MM.1S (cell line): Measurements from ENCODE around the gene CSTF3.

ENCODE experiments used
- DNase-seq: peaks from one replicate; pipeline ENCODE4 v3.0.0-alpha.2; 2015
- H2AFZ ChIP-seq: fragments of 300-600 bp; sonication (generic); 2 replicates; pipeline ENCODE4 v1.6.0; 2016; ENCODE audit warnings: antibody characterized with exemption, low read length
- H3F3A ChIP-seq: fragments of 300-600 bp; sonication (generic); 2 replicates; pipeline ENCODE4 v1.6.1; 2016; ENCODE audit warnings: mild to moderate bottlenecking, antibody characterized with exemption, low read length, moderate library complexity, mixed read lengths; ENCODE audit not compliant: insufficient read depth
- H3K27ac ChIP-seq: fragments of 300-600 bp; sonication (generic); 2 replicates; pipeline ENCODE4 v1.5.1; 2016; ENCODE audit warnings: mild to moderate bottlenecking, low read length
- H3K27me3 ChIP-seq: fragments of 300-600 bp; sonication (generic); replicated peaks from 2 replicates; pipeline ENCODE4 v1.6.0; 2016; ENCODE audit warnings: low read length; ENCODE audit not compliant: insufficient read depth
- H3K36me3 ChIP-seq: fragments of 300-600 bp; sonication (generic); replicated peaks from 2 replicates; pipeline ENCODE4 v1.6.1; 2016; ENCODE audit warnings: mild to moderate bottlenecking, low read length, mixed read lengths; ENCODE audit not compliant: insufficient read depth
- H3K4me1 ChIP-seq: fragments of 300-600 bp; sonication (generic); 2 replicates; pipeline ENCODE4 v1.6.1; 2016; ENCODE audit warnings: low read length, mixed read lengths
- H3K4me2 ChIP-seq: fragments of 300-600 bp; sonication (generic); 2 replicates; pipeline ENCODE4 v1.6.0; 2016; ENCODE audit warnings: low read depth, low read length
- H3K4me3 ChIP-seq: fragments of 300-600 bp; sonication (generic); 2 replicates; pipeline ENCODE4 v1.5.1; 2016; ENCODE audit warnings: low read length, mixed read lengths
- H3K79me2 ChIP-seq: fragments of 300-600 bp; sonication (generic); 2 replicates; pipeline ENCODE4 v1.6.1; 2016; ENCODE audit warnings: mixed run types, low read length, mixed read lengths
- H3K9ac ChIP-seq: fragments of 300-600 bp; sonication (generic); 2 replicates; pipeline ENCODE4 v1.6.1; 2016; ENCODE audit warnings: low read length, mixed read lengths
- H3K9me2 ChIP-seq: fragments of 300-600 bp; sonication (generic); replicated peaks from 2 replicates; pipeline ENCODE4 v1.6.1; 2016; ENCODE audit warnings: mild to moderate bottlenecking, low read length, mixed read lengths; ENCODE audit not compliant: insufficient read depth
- H3K9me3 ChIP-seq: fragments of 300-600 bp; sonication (generic); replicated peaks from 2 replicates; pipeline ENCODE4 v1.6.1; 2016; ENCODE audit warnings: mild to moderate bottlenecking, low read length, mixed read lengths; ENCODE audit not compliant: insufficient read depth
- H4K20me1 ChIP-seq: fragments of 300-600 bp; sonication (generic); 2 replicates; pipeline ENCODE4 v1.6.1; 2016; ENCODE audit warnings: mild to moderate bottlenecking, low read length, moderate library complexity, mixed read lengths; ENCODE audit not compliant: insufficient read depth
- EZH2 ChIP-seq: fragments of 300-600 bp; sonication (generic); optimal IDR thresholded peaks from 2 replicates; pipeline ENCODE3; 2017; ENCODE audit warnings: low read depth, mild to moderate bottlenecking, antibody characterized with exemption, low read length, mixed read lengths
- EZH2phosphoT487 ChIP-seq: fragments of 300-600 bp; sonication (generic); IDR thresholded peaks from 2 replicates; pipeline ENCODE4 v1.6.1; 2018; ENCODE audit warnings: antibody characterized with exemption, low read length
- TF ChIP-seq, protein P1 (sequence below): fragments of 300-600 bp; sonication (generic); IDR thresholded peaks from 2 replicates; pipeline ENCODE4 v1.5.1; 2016; ENCODE audit warnings: antibody characterized with exemption, low read length, mixed read lengths

CSTF3 gene

DNA sequence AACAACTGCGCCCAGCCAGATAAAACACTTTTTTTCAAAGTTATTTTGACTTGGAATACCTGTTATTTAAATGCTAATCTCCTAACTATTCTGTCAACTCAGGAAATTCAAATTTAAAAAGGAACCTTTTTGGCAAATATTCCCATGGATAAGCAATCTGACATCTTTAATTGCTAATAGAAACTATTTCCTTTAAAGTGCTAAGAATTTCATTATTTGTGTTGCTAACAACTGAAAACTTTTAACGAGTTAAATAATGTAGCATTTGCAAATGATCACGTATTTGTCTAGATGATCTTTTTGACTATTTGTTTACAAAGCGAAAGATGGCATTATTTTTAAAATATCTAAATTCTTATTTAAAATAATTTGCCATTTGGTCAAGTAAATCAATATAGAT, 28.8 kb downstream of the CSTF3 start:
- no peak overlapping the region for H3K9ac ChIP-seq
- no peaks in the 10 kb centered on the region for H3K79me2 ChIP-seq
- no peak overlapping the region for H2AFZ ChIP-seq
- no peaks in the 10 kb centered on the region for H3K4me1 ChIP-seq
- H3K4me3 ChIP-seq = no peak overlapping the region
- DNase-seq = no peak
- H3K27ac ChIP-seq = no peak overlapping the region
- H3F3A ChIP-seq = no peaks in the 10 kb centered on the region
- TF ChIP-seq, protein P1, sequence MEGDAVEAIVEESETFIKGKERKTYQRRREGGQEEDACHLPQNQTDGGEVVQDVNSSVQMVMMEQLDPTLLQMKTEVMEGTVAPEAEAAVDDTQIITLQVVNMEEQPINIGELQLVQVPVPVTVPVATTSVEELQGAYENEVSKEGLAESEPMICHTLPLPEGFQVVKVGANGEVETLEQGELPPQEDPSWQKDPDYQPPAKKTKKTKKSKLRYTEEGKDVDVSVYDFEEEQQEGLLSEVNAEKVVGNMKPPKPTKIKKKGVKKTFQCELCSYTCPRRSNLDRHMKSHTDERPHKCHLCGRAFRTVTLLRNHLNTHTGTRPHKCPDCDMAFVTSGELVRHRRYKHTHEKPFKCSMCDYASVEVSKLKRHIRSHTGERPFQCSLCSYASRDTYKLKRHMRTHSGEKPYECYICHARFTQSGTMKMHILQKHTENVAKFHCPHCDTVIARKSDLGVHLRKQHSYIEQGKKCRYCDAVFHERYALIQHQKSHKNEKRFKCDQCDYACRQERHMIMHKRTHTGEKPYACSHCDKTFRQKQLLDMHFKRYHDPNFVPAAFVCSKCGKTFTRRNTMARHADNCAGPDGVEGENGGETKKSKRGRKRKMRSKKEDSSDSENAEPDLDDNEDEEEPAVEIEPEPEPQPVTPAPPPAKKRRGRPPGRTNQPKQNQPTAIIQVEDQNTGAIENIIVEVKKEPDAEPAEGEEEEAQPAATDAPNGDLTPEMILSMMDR = no peak
- TF ChIP-seq EZH2phosphoT487 (no peak), EZH2 (no peak)
- no peaks in the 10 kb centered on the region for H4K20me1 ChIP-seq
- no peaks in the 10 kb centered on the region for H3K27me3 ChIP-seq
- H3K9me3 ChIP-seq = no peaks in the 10 kb centered on the region
- no peaks in the 10 kb centered on the region for H3K9me2 ChIP-seq
- H3K36me3 ChIP-seq = no peaks in the 10 kb centered on the region
- H3K4me2 ChIP-seq = no peak overlapping the region

DNA sequence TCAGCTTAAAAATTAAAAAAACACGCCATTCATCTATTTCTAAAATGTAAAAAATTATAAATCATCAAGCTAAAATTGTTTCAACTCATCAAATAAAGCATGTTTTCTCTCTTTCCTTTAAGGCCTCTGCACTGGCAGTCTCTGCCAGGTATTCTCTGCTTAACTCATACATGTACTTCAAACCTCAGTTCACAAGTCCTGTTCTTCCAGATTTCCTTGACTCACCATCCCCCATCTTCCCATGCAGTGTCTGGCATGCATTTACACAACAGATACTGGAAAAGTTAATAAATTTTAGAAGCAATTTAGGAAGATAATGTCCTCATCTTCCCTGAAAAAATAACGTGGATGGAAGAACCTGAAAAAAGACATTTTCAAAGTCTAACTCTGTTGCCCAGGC, 32.5 kb downstream of the CSTF3 start:
- Histone ChIP-seq H3K4me3 (no peak overlapping the region), H3K4me2 (no peak overlapping the region), H3K9ac (no peak overlapping the region), H2AFZ (no peak overlapping the region), H3K4me1 (no peaks in the 10 kb centered on the region), H3K9me3 (no peaks in the 10 kb centered on the region), H3K79me2 (no peaks in the 10 kb centered on the region), H3F3A (no peaks in the 10 kb centered on the region), H4K20me1 (no peaks in the 10 kb centered on the region), H3K27me3 (no peaks in the 10 kb centered on the region), H3K27ac (no peak overlapping the region), H3K36me3 (no peaks in the 10 kb centered on the region), H3K9me2 (no peaks in the 10 kb centered on the region)
- DNase-seq = no peak
- TF ChIP-seq EZH2phosphoT487 (no peak), EZH2 (no peak)
- TF ChIP-seq, protein P1 = no peak

DNA sequence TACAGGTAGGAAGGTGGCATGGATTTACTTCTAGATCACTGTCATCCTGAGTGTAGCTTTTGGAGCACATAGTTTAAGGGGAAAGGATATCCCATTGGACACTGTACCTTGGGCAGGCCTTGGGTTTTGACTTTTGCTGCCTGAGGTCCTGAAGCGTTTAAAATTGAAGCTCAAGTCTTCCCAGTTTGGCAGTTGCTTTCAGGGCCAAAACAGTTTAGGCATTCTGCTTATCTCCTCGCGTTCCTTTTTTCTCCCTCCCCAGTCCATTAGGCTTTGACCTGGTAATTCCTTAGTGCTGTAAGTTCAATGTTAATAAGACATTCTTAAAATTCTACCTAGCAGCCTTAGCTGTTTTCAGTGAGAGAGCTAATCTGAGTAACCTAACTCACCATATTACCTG, 35.7 kb downstream of the CSTF3 start:
- no peak overlapping the region for H2AFZ ChIP-seq

More for the DNA sequence above, 35.7 kb downstream of the CSTF3 start:
- Histone ChIP-seq H3K9me2 (no peaks in the 10 kb centered on the region), H3K27me3 (no peaks in the 10 kb centered on the region), H3K79me2 (no peaks in the 10 kb centered on the region), H3K4me1 (no peaks in the 10 kb centered on the region), H3K27ac (no peak overlapping the region), H3K36me3 (no peaks in the 10 kb centered on the region), H3K9me3 (no peaks in the 10 kb centered on the region), H4K20me1 (no peaks in the 10 kb centered on the region), H3F3A (no peaks in the 10 kb centered on the region), H3K4me2 (no peak overlapping the region), H3K9ac (no peak overlapping the region), H3K4me3 (no peak overlapping the region)
- DNase-seq = no peak
- TF ChIP-seq EZH2phosphoT487 (no peak), EZH2 (no peak)
- TF ChIP-seq, protein P1 = no peak
